NCI-H187 (cell line): ENCODE measurements around the gene SEZ6L2.
"Not testable (repeated sequence)": the region's sequence is repeated elsewhere in the genome, so short reads cannot be mapped to it uniquely, and the experiment has no call there.

Experiments
- DNase-seq, 2 experiments: peaks; one replicate each; lab custom pipeline; 2025; lab: John Stamatoyannopoulos, UW

Gene SEZ6L2

GRCh38 chr16:29899516-29900101 lies at the start of gene SEZ6L2:
TSS of gene SEZ6L2 (minus strand) at chr16:29899550. CDS start at chr16:29899019, 531 bp downstream.
- DNase-seq, result peak; percentile 44 to 58

DNA sequence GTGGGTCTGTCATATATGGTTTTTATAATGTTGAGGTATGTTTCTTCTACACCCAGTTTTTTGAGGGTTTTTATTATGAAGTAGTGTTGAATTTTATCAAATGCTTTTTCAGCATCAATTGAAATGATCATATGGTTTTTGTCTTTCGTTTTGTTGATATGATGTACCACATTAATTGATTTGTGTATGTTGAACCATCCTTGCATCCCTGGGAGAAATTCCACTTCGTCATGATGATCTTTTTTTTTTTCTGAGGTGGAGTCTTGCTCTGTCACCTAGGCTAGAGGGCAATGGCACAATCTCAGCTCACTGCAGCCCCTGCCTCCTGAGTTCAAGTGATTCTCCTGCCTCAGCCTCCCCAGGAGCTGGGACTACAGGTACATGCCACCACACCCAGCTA lies 48.5 kb upstream of the SEZ6L2 start:
- DNase-seq, result no peak

DNA sequence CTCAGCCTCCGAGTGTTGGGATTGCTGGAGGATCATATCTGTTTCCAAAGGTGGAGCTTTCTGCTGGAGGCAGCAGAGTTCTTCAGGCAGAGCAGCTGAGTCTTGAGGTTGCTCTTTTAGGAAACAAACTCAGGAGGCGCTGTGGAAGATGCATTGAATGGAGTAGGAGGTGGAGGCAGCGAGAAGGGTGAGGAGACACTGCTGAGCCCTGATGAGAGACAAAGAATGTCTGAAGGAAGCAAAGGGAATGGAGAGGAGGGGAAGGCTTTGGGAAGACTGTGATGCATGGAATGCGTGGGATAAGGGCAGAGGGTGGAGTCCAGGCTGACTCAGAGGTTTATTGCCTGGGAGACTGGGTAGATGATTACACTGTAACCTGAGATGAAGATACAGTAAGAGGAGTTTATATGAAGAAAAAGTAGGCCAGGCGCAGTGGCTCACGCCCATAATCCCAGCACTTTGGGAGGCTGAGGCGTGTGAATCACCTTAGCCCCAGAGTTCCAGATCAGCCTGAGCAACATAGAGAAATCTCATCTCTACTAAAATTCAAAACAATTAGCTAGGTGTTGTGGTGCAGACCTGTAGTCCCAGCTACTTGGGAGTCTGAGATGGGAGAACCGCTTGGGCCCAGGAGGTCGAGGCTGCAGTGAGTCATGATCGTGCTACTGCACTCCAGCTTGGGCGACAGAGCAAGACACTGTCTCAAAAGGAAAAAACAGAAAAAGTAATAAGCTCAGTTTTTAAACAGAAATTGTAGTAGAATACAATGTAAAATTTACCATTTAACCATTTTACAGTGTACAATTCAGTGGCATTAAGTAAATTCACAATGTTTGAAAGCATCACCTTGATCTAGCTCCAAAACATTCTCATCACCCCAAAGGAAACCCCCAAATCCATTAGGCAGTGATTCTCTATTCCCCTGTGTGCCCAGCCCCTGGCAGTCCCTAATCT lies 44.8 kb upstream of the SEZ6L2 start:
- peak in 1 of 2 experiments; percentile 14 for DNase-seq

DNA sequence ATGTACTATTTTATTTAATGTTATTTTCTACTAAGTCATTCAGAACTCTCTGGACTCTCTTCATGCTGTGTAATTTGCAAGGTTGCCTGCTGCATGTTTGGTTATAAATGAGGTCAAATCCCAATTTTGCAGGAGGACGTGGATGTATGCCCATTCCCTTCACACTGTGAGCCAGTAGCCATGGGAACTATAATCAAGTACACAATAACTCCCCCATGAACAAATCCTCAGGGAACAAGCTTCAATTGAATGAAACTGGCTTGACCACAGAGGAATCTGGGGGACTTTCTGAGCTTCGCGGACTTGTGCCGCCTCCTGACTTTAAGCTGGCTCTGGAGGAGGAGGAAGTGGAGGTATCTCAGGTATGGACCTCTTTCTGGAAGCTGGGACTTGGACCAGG lies 41.3 kb upstream of the SEZ6L2 start:
- DNase-seq, result no peak

DNA sequence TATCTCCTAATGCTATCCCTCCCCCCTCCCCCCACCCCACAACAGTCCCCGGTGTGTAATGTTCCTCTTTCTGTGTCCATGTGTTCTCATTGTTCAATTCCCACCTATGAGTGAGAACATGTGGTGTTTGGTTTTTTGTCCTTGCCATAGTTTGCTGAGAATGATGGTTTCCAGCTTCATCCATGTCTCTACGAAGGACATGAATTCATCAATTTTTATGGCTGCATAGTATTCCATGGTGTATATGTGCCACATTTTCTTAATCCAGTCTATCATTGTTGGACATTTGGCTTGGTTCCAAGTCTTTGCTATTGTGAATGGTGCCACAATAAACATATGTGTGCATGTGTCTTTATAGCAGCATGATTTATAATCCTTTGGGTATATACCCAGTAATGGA lies 32.4 kb upstream of the SEZ6L2 start:
- not testable (repeated sequence) for DNase-seq

GRCh38 chr16:29927070-29927905 lies 27.9 kb upstream of the SEZ6L2 start:
- DNase-seq, result no peak

GRCh38 chr16:29926711-29927052 lies 27.3 kb upstream of the SEZ6L2 start:
- DNase-seq, result no peak

DNA sequence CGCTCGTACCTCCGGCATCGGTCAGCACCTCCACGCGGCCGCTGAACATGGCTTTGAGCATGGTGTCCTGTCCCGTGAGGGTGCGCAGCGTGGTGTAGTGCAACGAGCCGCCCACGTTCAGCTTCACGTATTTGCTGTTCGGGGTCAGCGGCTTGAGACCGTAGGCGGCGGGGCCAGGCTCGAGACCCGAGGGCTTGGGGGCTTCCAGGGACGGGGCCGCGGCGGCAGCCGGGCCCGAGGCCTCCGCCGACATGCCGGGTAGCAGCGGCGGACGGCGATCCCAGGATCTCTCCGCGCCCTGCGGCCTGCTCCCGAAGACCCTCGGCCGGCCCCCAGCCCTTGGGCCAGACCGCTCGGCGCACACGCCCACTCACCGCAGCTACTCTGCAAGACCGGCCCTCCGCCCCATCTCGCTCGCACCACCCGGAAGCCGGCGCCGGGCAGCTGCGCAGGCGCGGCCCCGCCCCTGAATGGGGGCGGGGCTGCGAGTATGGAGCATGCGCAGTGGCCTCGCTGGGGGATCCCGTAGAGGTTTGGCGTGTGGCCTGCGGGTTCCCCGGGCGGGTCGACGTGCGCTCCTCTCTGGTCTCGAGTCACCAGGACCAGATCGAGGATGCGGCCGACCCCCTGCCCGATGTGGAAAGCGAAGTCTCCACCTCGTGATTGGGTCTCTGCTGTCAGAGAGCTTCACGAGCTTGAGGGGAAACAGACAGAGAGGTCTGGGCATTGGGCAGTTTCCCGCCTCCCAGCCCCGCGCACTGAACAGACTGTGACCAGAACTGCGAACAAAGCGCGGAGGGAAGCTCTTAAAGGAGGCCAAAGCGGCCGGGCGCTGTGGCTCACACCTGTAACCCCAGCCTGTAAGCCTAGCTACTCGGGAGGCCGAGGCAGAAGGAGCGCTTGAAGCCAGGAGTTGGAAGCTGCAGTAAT lies 26.7 kb upstream of the SEZ6L2 start, which contains the start of gene KCTD13:
KCTD13 (minus strand) TSS at position 446 of the 930 bp plus-strand sequence; CDS start at position 253, 193 bp downstream.
- DNase-seq, result peak; percentile 33 to 66

DNA sequence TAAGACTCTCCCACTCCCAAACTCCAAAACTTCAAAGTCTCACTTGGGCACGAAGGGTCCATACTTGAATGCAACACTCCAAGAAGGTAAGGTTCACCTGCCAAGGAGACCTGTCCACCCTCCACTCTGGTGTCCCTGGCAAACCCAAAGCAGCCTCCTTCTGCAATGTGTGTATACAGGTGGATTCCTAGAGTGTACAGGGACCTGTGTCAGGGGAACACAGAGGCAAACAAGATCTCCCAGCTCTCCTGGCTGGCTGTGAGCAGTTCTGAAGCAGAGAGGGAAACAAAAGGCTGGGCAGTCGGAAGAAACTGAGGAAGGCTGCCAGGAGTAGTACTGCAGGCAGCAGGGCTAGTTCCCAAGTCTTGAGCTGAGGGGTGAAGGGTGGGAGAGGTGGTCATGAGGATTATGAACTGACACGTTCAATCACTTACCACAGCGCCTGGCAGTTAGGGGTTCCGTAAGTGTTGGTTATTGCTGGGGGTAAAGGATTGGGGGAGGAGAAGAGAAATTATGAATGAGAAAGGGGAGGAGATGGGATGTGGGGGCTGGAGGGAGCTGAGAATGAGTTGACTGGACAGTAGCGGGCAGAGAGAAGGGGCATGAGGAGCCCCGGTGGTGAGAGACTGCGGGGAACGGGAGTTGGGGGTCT lies 25.9 kb upstream of the SEZ6L2 start:
- no peak for DNase-seq

DNA sequence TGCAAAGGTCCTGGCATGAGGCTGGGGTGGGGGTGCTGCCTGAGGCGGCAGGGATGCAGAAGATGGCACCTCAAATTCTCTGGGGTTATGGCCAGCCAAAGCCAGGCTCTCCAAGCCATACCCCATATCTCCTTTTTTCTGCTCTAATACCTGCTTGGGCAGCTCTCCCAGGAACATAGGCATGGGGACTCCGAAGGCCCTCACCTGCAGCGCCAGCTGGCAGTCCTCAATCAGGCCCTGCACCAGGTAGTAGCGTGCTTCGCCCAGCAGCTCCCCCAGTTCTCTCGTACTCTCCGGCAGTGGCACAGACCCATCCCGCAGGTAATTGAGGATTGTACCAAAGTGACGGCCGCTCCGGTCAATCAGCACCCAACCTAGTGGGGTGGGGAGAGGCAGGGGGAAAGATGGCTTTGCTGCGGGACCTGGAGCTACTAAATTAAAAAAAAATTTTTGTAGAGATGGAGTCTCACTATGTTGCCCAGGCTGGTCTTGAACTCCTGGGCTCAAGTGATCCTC lies 23.7 kb upstream of the SEZ6L2 start:
- DNase-seq, result no peak

GRCh38 chr16:29922326-29922725 lies 23.0 kb upstream of the SEZ6L2 start:
- DNase-seq, result no peak

- DNase-seq, result no peak
These were observed 21.7 kb upstream of the SEZ6L2 start for GRCh38 chr16:29921034-29921385.

DNA sequence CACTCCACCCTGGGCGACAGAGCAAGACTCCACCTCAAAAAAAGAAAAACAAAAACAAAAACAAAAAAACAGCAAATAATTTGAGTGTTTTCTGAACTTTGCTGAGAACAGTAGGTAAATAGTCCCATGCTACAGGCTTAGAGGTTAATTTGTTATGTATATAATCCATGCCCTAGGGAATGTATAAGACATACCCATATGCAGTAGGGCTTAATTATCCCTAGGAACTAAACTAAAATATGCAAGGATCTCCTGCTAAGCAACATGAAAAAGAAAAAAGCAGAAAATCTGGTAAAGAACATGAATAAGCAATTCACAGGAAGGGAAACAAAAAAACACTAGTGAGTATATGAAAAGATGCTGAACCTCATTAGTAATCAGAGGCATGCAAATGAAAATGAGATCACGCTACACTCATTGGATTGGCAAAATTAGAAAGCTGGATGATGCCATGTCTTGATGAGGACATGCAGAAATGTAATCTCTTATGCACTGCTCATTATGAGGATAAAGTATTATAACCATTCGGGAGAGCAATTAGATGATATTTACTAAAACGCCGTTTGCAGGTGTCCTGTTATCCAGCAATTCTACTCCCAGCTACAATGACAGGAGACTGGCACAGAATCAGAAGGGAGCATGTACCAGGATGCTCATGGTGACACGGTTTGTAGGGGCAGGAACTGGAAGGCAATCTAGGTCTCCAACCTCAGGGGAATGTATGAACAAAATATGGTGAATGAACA lies 21.1 kb upstream of the SEZ6L2 start:
- no peak for DNase-seq

DNA sequence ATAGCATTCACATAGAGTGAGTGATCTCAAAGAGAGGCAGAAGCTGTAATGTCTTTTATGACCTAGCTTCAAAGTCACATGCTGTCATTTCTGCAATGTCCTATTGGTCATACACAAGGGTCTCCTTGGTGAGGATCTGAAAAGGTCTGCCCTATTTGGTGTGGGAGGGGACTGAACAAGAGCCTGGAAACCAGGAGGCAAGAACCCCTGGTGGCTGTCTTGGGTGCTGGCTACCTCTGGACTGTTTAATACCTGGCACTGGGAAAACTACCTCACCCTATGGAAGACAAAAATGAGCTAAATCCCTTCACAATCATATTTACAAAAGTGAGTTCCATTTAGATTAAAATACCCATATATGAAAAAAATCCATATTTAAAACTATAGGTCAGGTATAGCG lies 17.6 kb upstream of the SEZ6L2 start:
- no peak for DNase-seq

- DNase-seq, result no peak
These were observed 16.4 kb upstream of the SEZ6L2 start for GRCh38 chr16:29915590-29916247.

DNA sequence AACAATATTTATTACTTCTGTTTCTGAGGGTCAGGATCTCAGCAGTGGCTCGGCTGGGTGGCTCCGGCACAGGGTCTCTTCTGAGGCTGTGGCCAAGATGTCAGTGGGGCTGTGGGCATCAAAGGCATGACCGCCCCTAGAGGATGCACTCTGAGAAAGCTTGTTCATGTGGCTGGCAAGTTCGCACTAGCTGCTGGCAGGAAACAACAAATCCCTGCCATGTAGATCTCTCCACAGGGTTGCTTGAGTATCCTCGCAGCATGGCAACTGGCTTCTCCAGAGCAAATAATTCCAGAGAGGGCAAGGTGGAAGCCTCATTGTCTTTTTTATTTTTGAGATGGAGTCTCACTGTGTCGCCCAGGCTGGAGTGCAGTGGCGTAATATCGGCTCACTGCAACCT lies 14.2 kb upstream of the SEZ6L2 start:
- no peak for DNase-seq

GRCh38 chr16:29912087-29912486 lies 12.7 kb upstream of the SEZ6L2 start:
- DNase-seq, result no peak

- DNase-seq, result no peak
These were observed 12.3 kb upstream of the SEZ6L2 start for GRCh38 chr16:29911676-29912010.
